HepG2 (cell line): Measurements from ENCODE around the gene PMFBP1. TPM values are rescaled to one million over a fixed set of nuclear protein-coding genes. Genes with fewer than 3 reads are reported as not detected.
A peak's percentile ranks its signal among the peaks of the same experiment; 100 is the strongest.

Source experiments
- HMGXB4 ChIP-seq, 2 experiments: sonication (generic) in 1 of 2; formaldehyde crosslinking in 1 of 2; IDR thresholded peaks; 2 replicates each; pipeline versions ENCODE4 v1.4.0 to v1.6.1; 2018 to 2020; ENCODE audit warnings: missing genetic modification reagents in 2 of 2, borderline replicate concordance in 1 of 2, low read depth in 1 of 2, mild to moderate bottlenecking in 1 of 2, missing biosample characterization in 1 of 2
- IKZF1 ChIP-seq: fragments of 450-650 bp; IDR thresholded peaks from 2 replicates; pipeline ENCODE4 v1.7.1; 2016
- KDM5B ChIP-seq: sonication (generic); formaldehyde crosslinking; IDR thresholded peaks from 2 replicates; pipeline ENCODE4 v1.4.0; 2020; ENCODE audit warnings: missing genetic modification reagents, mild to moderate bottlenecking, borderline replicate concordance
- NR2F2 ChIP-seq: IDR thresholded peaks from 2 replicates; pipeline ENCODE4 v1.6.1; 2012; ENCODE audit warnings: low read depth, inconsistent platforms, borderline replicate concordance
- PREB ChIP-seq: sonication (generic); formaldehyde crosslinking; IDR thresholded peaks from 2 replicates; pipeline ENCODE4 v1.4.0; 2020; ENCODE audit warnings: missing genetic modification reagents
- RARA ChIP-seq: IDR thresholded peaks from 2 replicates; pipeline ENCODE4 v1.6.1; 2016; ENCODE audit warnings: missing genetic modification reagents, missing compliant biosample characterization
- SMAD1 ChIP-seq: sonication (generic); formaldehyde crosslinking; IDR thresholded peaks from 2 replicates; pipeline ENCODE4 v1.4.0; 2020; ENCODE audit warnings: missing genetic modification reagents, low read depth, mild to moderate bottlenecking, borderline replicate concordance
- SMC3 ChIP-seq: IDR thresholded peaks from 2 replicates; pipeline ENCODE4 v1.6.1; 2011; ENCODE audit warnings: low read length, improper control_type of control experiment
- SRSF9 ChIP-seq: fragments of 200-400 bp; formaldehyde crosslinking; IDR thresholded peaks from 2 replicates; pipeline ENCODE4 v1.6.1; 2018; ENCODE audit warnings: borderline replicate concordance, mild to moderate bottlenecking, low read depth, low read length; ENCODE audit not compliant: insufficient read depth, poor library complexity, severe bottlenecking
- TEAD3 ChIP-seq: optimal IDR thresholded peaks from 2 replicates; pipeline ENCODE3; 2016; ENCODE audit warnings: borderline replicate concordance
- THAP8 ChIP-seq: sonication (generic); formaldehyde crosslinking; IDR thresholded peaks from 2 replicates; pipeline ENCODE4 v1.5.1; 2020; ENCODE audit warnings: missing genetic modification reagents, mild to moderate bottlenecking, borderline replicate concordance
- ZNF431 ChIP-seq: sonication (generic); formaldehyde crosslinking; IDR thresholded peaks from 2 replicates; pipeline ENCODE4 v1.9.0; 2022; ENCODE audit warnings: missing genetic modification reagents, low read depth, mild to moderate bottlenecking, borderline replicate concordance
- ZNF501 ChIP-seq: sonication (generic); formaldehyde crosslinking; IDR thresholded peaks from 2 replicates; pipeline ENCODE4 v1.5.1; 2020; ENCODE audit warnings: mild to moderate bottlenecking, moderate library complexity, missing genetic modification reagents
- ZNF580 ChIP-seq: IDR thresholded peaks from 2 replicates; pipeline ENCODE4 v1.6.1; 2016; ENCODE audit warnings: low read depth, borderline replicate concordance
- polyA plus RNA-seq, 8 experiments: library from polyadenylated mRNA; depleted of rRNA in 3 of 8; stranded (reverse) in 7 of 8; unstranded in 1 of 8; fragments of >200 nt; fragmentation: Illumina TruSeq in 4 of 8; extraction: Trizol in 4 of 8; gene quantifications; 2 replicates each; pipeline versions ENCODE4 v1.2.1 to v1.2.3, GENCODE V29; 2011 to 2016; ENCODE audit warnings: low read depth in 4 of 8, missing spikeins in 1 of 8, mixed read lengths in 1 of 8; ENCODE audit not compliant: insufficient read depth in 1 of 8
- total RNA-seq, 5 experiments: library from RNA; depleted of rRNA; stranded (reverse); fragments of >200 nt; fragmentation: Illumina TruSeq; extraction: Trizol; gene quantifications; 2 replicates each; pipeline ENCODE4 v1.2.3, GENCODE V29; 2016; ENCODE audit warnings: low read depth in 1 of 5
- TF ChIP-seq, protein P1 (sequence below): sonication (generic); formaldehyde crosslinking; IDR thresholded peaks from 2 replicates; pipeline ENCODE4 v1.5.0; 2020; ENCODE audit warnings: mild to moderate bottlenecking, missing genetic modification reagents, moderate library complexity
- TF ChIP-seq, protein P2 (sequence below): IDR thresholded peaks from 2 replicates; pipeline ENCODE4 v1.6.1; 2016; ENCODE audit warnings: low read depth
- TF ChIP-seq, protein P3 (sequence below): sonication (generic); formaldehyde crosslinking; IDR thresholded peaks from 2 replicates; pipeline ENCODE4 v1.4.0; 2020; ENCODE audit warnings: mild to moderate bottlenecking, missing genetic modification reagents

PMFBP1 gene
- total and polyA plus RNA-seq, 2 of the 13 experiments (the other 11 are each of a cell fraction or from before 2014, with no cell fraction given) = 1.9 to 3.8 TPM

DNA sequence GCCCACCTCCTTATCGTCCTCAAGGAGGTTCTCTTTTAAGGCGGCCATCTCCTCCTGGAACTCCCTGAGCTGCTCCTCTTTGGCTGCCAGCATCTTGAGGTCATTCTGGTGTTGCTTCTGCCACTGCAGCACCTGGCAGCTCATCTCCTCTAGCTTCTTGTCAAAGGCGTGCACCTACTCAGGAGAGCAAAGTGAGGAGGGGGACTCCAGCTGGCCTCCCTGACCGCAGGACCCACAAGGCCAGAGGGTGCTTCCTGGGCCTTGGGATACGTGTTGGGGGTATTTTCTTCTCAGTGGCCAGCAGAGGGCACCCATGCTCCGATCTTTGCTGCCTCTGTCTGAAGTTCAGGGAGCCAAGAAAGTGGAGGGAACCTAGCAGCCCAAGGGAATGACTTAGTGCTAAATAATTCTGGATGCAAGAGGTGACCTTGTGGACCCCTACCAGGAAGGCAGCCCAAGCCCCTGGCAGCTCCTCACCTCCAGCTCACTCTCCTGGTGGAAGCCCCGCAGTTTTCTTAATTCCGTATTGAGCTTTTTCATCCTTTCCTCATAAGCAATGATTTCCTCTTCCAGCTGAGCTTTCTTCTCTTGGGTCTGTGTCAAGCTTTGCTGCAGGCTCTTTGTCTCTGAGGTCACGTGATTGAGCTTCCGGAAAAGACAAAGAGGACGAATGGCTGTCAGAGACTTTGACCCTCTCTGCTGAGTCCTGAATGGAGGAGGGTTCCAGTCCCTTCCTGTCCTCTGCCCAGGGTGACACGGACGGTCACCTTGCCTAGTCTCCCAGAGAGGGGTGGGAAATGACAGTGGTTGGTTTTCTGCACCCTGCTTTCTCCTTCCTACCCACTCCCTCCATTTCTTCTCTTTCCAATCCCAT is 47.0 kb downstream of the PMFBP1 start (continued):
- no peak for TF ChIP-seq THAP8 (CRISPR knock-in tag)
- TF ChIP-seq TEAD3 (CRISPR knock-in tag) = peak; percentile 28
- peak; percentile 23; the same call in 1 of the 2 replicates for TF ChIP-seq KDM5B
- TF ChIP-seq HMGXB4 (CRISPR knock-in tag; IDR thresholded peaks at IDR 0.05; ENCODE audit: borderline replicate concordance in 1 of 2, low read depth in 1 of 2) = peak in 1 of 2 experiments; percentile 36; a peak in 1 of 4 replicates
- peak; percentile 71 for TF ChIP-seq SMC3
- no peak for TF ChIP-seq SRSF9
- TF ChIP-seq, protein P1, sequence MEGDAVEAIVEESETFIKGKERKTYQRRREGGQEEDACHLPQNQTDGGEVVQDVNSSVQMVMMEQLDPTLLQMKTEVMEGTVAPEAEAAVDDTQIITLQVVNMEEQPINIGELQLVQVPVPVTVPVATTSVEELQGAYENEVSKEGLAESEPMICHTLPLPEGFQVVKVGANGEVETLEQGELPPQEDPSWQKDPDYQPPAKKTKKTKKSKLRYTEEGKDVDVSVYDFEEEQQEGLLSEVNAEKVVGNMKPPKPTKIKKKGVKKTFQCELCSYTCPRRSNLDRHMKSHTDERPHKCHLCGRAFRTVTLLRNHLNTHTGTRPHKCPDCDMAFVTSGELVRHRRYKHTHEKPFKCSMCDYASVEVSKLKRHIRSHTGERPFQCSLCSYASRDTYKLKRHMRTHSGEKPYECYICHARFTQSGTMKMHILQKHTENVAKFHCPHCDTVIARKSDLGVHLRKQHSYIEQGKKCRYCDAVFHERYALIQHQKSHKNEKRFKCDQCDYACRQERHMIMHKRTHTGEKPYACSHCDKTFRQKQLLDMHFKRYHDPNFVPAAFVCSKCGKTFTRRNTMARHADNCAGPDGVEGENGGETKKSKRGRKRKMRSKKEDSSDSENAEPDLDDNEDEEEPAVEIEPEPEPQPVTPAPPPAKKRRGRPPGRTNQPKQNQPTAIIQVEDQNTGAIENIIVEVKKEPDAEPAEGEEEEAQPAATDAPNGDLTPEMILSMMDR (CRISPR knock-in tag) = peak; percentile 95
- TF ChIP-seq, protein P2, sequence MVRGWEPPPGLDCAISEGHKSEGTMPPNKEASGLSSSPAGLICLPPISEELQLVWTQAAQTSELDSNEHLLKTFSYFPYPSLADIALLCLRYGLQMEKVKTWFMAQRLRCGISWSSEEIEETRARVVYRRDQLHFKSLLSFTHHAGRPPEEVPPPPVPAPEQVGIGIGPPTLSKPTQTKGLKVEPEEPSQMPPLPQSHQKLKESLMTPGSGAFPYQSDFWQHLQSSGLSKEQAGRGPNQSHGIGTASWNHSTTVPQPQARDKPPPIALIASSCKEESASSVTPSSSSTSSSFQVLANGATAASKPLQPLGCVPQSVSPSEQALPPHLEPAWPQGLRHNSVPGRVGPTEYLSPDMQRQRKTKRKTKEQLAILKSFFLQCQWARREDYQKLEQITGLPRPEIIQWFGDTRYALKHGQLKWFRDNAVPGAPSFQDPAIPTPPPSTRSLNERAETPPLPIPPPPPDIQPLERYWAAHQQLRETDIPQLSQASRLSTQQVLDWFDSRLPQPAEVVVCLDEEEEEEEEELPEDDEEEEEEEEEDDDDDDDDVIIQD (CRISPR knock-in tag) = peak; percentile 74; the same call in 1 of the 2 replicates
- TF ChIP-seq, protein P3, sequence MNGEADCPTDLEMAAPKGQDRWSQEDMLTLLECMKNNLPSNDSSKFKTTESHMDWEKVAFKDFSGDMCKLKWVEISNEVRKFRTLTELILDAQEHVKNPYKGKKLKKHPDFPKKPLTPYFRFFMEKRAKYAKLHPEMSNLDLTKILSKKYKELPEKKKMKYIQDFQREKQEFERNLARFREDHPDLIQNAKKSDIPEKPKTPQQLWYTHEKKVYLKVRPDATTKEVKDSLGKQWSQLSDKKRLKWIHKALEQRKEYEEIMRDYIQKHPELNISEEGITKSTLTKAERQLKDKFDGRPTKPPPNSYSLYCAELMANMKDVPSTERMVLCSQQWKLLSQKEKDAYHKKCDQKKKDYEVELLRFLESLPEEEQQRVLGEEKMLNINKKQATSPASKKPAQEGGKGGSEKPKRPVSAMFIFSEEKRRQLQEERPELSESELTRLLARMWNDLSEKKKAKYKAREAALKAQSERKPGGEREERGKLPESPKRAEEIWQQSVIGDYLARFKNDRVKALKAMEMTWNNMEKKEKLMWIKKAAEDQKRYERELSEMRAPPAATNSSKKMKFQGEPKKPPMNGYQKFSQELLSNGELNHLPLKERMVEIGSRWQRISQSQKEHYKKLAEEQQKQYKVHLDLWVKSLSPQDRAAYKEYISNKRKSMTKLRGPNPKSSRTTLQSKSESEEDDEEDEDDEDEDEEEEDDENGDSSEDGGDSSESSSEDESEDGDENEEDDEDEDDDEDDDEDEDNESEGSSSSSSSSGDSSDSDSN (CRISPR knock-in tag) = peak; percentile 13; the same call in 1 of the 2 replicates
- no peak for TF ChIP-seq NR2F2
- 0 out of 2 replicates have a peak, but pooled peaks have one; percentile 28 for TF ChIP-seq SMAD1 (CRISPR knock-in tag)
- peak; percentile 51; the same call in 1 of the 2 replicates for TF ChIP-seq PREB
- peak; percentile 92 for TF ChIP-seq ZNF501 (CRISPR knock-in tag)
- peak; percentile 14; the same call in 1 of the 2 replicates for TF ChIP-seq ZNF580 (CRISPR knock-in tag)
- no peak for TF ChIP-seq IKZF1
- 0 out of 2 replicates have a peak, but pooled peaks have one; percentile 17 for TF ChIP-seq ZNF431 (CRISPR knock-in tag)
- TF ChIP-seq RARA (CRISPR knock-in tag) = peak; percentile 16; the same call in 1 of the 2 replicates
